Measurements from ENCODE around the gene KIAA0319L. TPM values are rescaled to one million over a fixed set of nuclear protein-coding genes. Genes with fewer than 3 reads are reported as not detected.

KIAA0319L gene
- total RNA-seq, 1 donor from 2014 or later: 50.6 TPM

DNA sequence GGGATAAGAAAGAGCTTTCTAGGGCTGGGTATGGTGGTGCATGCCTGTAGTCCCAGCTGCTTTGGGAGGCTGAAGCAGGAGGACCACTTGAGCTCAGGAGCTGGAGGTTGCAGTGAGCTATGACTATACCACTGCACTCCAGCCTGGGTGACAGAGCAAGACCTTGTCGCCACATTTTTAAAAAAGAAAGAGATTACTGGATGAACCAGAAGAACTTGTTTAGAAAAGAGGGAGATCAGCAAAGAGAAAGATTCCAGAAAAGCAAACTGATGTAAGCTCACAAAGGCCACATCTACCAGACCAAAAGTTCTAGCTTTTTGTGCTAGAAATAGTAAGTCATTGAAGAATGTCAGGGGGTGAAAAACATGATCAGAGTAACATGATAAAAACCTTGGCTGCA is 117.6 kb downstream of the KIAA0319L start:
- Histone ChIP-seq H3K27ac (no peak overlapping the region), H3K4me1 (no peaks in the 10 kb centered on the region), H3K4me3 (no peak overlapping the region), H3K27me3 (no peaks in the 10 kb centered on the region), H3K36me3 (peaks cover 0 to 75% of the 10 kb centered on the region in 2 donors), H3K9me3 (no peaks in the 10 kb centered on the region)
- no peak for DNase-seq (ENCODE audit: extremely low spot score in 2 of 2)
- TF ChIP-seq, protein P1, sequence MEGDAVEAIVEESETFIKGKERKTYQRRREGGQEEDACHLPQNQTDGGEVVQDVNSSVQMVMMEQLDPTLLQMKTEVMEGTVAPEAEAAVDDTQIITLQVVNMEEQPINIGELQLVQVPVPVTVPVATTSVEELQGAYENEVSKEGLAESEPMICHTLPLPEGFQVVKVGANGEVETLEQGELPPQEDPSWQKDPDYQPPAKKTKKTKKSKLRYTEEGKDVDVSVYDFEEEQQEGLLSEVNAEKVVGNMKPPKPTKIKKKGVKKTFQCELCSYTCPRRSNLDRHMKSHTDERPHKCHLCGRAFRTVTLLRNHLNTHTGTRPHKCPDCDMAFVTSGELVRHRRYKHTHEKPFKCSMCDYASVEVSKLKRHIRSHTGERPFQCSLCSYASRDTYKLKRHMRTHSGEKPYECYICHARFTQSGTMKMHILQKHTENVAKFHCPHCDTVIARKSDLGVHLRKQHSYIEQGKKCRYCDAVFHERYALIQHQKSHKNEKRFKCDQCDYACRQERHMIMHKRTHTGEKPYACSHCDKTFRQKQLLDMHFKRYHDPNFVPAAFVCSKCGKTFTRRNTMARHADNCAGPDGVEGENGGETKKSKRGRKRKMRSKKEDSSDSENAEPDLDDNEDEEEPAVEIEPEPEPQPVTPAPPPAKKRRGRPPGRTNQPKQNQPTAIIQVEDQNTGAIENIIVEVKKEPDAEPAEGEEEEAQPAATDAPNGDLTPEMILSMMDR (IDR thresholded peaks at IDR 0.05): no peak
- TF ChIP-seq POLR2A (IDR thresholded peaks at IDR 0.05) (no peak), POLR2AphosphoS5 (IDR thresholded peaks at IDR 0.05; ENCODE audit: insufficient read depth in 1 of 2, low read depth in 1 of 2) (no peak)
- intact Hi-C loops (cut with DNase I): no loop called here

DNA sequence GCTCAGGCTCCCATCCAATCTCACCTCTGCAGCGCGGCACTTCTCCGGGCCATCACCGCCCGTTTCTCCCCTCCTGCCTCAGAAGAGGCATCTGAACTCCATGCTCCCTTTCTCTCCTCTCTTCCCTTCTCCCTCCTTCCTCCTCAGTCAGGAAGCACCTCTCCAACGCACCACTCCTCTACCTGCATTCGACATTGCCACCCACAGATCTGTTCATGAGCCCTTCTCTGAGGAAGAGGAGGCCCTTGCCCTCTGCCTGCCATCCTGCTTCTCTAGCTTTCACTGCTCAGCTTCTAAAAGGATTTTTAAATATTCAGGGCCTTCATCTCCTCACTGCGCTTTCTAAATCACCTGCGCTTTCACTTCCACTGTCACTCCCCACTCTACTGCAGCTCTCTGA is 120.0 kb downstream of the KIAA0319L start:
- TF ChIP-seq, protein P1 (IDR thresholded peaks at IDR 0.05): no peak
- TF ChIP-seq POLR2A (IDR thresholded peaks at IDR 0.05) (no peak), POLR2AphosphoS5 (IDR thresholded peaks at IDR 0.05; ENCODE audit: insufficient read depth in 1 of 2, low read depth in 1 of 2) (no peak)
- DNase-seq (ENCODE audit: extremely low spot score in 2 of 2): no peak
- Histone ChIP-seq H3K4me3 (no peak overlapping the region), H3K4me1 (no peaks in the 10 kb centered on the region), H3K9me3 (no peaks in the 10 kb centered on the region), H3K27me3 (no peaks in the 10 kb centered on the region), H3K27ac (no peak overlapping the region), H3K36me3 (peaks cover 0 to 70% of the 10 kb centered on the region in 2 donors)
- intact Hi-C loops (cut with DNase I): no loop called here

DNA sequence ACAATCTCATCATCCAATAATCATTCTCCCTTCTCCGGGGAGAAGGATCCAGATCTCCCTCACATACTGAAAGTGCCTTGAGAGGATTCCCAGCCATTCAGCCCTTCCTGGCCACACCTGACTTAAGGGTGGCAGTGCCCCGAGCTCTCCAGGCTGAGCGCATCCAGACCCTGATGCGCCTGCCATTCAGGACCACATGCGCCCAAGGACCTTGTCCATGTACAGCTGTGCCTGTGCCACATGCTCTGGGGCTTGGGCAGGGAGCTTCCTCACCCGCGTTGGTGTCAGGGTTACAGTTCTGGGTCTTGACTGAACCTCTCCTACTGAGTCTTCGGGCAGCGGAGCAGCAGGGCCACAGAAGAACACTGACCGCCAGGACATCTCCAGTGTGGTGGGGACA is 121.1 kb downstream of the KIAA0319L start:
- intact Hi-C loops (cut with DNase I): no loop called here
- no peak overlapping the region for H3K4me3 ChIP-seq
- TF ChIP-seq, protein P1 (IDR thresholded peaks at IDR 0.05): no peak
- TF ChIP-seq POLR2AphosphoS5 (IDR thresholded peaks at IDR 0.05; ENCODE audit: insufficient read depth in 1 of 2, low read depth in 1 of 2): no peak
- H3K9me3 ChIP-seq: no peaks in the 10 kb centered on the region
- DNase-seq (ENCODE audit: extremely low spot score in 2 of 2): no peak
- H3K36me3 ChIP-seq: peaks cover 0 to 60% of the 10 kb centered on the region in 2 donors
- no peaks in the 10 kb centered on the region for H3K27me3 ChIP-seq
- no peaks in the 10 kb centered on the region for H3K4me1 ChIP-seq
- no peak overlapping the region for H3K27ac ChIP-seq

DNA sequence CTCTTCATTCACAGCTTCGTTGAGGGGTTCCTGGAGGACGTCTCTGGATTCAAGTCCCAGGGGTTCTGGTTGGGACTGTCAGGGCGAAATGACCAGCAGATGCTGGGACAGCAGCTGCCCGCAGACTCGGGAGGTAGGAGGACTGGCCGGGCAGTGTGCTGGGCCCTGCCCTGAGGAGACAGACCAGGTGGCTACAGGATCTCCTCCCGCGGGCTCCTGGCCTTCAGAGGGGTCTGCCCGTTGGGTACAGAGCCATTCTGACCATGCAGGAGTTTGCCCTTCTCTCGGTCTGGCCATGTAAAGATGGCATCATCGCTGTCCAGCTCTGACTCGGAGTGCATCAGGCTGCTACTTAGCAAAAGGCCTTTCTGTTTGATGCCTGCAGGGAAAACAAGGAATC is 122.5 kb downstream of the KIAA0319L start:
- no peak for TF ChIP-seq POLR2AphosphoS5 (IDR thresholded peaks at IDR 0.05; ENCODE audit: insufficient read depth in 1 of 2, low read depth in 1 of 2)
- TF ChIP-seq POLR2A (IDR thresholded peaks at IDR 0.05): no peak
- TF ChIP-seq, protein P1 (IDR thresholded peaks at IDR 0.05): no peak
- H3K9me3 ChIP-seq: no peaks in the 10 kb centered on the region
- peaks cover 0 to 48% of the 10 kb centered on the region in 2 donors for H3K36me3 ChIP-seq

DNA sequence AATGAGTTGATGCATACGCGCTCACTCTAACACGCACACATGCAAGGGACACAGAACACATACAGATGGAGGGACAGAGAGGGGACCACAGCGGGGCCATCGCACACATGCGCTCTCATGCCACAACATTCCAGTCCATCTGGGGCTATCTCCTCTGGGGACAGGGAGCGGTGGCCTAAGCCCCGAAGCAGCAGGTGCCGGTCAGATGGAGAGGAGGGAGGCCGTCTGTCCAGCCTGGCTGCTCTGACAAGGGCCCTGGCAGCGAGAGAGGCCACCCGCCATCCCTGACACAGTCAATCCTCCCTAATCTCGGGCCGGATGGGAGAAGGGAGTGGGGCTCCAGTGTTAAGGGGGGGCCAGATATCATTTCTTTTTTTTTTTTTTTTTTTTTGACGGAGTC is 123.5 kb downstream of the KIAA0319L start:
- DNase-seq (ENCODE audit: extremely low spot score in 2 of 2): no peak
- H3K36me3 ChIP-seq: peaks cover 0 to 39% of the 10 kb centered on the region in 2 donors
- intact Hi-C loops (cut with DNase I): no loop called here
- TF ChIP-seq, protein P1 (IDR thresholded peaks at IDR 0.05): no peak
- TF ChIP-seq POLR2A (IDR thresholded peaks at IDR 0.05): no peak
- TF ChIP-seq POLR2AphosphoS5 (IDR thresholded peaks at IDR 0.05; ENCODE audit: insufficient read depth in 1 of 2, low read depth in 1 of 2): no peak
- no peaks in the 10 kb centered on the region for H3K4me1 ChIP-seq
- H3K9me3 ChIP-seq: no peaks in the 10 kb centered on the region
- no peaks in the 10 kb centered on the region for H3K27me3 ChIP-seq
- H3K27ac ChIP-seq: no peak overlapping the region
- no peak overlapping the region for H3K4me3 ChIP-seq

More for the DNA sequence above, 122.5 kb downstream of the KIAA0319L start:
- intact Hi-C loops (cut with DNase I): no loop called here
- Histone ChIP-seq H3K4me1 (no peaks in the 10 kb centered on the region), H3K27ac (no peak overlapping the region), H3K4me3 (no peak overlapping the region), H3K27me3 (no peaks in the 10 kb centered on the region)
- DNase-seq (ENCODE audit: extremely low spot score in 2 of 2): no peak
